Suprapubic skin (tissue), 3 donors: ENCODE results near the gene ATF6B.

ENCODE experiments used
- CTCF ChIP-seq, 2 donors: fragments of 200-600 bp in 1 of 2; fragments of 450-650 bp in 1 of 2; sonication (generic) in 1 of 2; IDR thresholded peaks; one replicate each; pipeline ENCODE4 v1.5.1; 2016 to 2019; ENCODE audit warnings: antibody characterized with exemption in 2 of 2, mild to moderate bottlenecking in 1 of 2, moderate library complexity in 1 of 2
- POLR2AphosphoS5 ChIP-seq, 3 donors: sonication (generic); formaldehyde crosslinking; IDR thresholded peaks; one replicate each; pipeline ENCODE4 v1.6.1; 2017; ENCODE audit warnings: antibody characterized with exemption in 3 of 3

DNA sequence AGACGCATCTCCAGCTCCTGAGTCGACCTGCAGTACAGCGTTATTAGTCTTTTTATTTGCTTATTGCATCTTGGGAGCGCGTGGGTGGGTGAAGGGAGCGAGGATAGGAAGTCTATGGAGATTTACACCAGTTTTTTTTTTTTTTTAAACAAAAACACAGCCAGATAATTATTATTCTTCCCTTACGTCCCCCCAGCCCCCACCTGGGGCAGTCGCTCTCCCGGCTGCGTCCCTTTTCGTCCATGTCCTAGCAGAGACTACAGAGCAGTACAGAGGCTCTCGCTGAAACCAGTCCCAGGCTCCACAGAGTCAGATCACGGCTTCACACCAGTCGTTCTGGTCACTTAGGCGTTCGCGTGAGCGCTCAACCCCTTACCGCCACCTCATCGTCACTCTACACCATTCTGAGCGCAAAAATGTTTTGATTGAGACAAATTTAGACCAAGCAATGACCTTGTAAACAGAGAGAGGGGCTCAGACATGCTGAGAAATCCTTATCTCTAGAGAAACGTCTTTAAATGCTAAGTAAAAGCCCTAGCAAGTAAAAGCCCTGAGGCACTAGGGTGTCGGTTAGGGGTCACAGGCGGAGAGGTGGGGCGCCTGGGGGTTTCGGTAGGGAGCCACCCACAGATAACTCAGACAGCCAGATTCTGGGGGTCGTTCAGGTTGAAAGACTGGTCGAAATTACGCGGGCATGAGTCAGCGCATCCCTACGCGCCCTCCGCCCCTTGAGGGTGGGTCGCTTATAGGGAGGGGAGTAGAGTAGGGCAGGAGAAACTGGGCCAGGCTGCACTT is 24.9 kb upstream of the ATF6B start:
- TF ChIP-seq CTCF (IDR thresholded peaks at IDR 0.05) (no peak), POLR2AphosphoS5 (IDR thresholded peaks at IDR 0.05) (no peak)
